Activated CD4-positive, alpha-beta T cell treated with anti-CD3 and anti-CD28 coated beads, Interleukin-2, Interleukin-4, amounts not matched to agents 100 ng/mL and 50 ng/mL, durations not matched to agents 16 hours and 8 hours (primary cell): ENCODE measurements around the gene TLR10.

Source experiments
- DNase-seq: peaks from one replicate; pipeline ENCODE4 v3.0.0-alpha.2; 2020; ENCODE audit warnings: low spot score

TLR10 gene

GRCh38 chr4:38764277-38764676 lies 18.5 kb downstream of the TLR10 start:
- DNase-seq: no peak

- no peak for DNase-seq
Measured at GRCh38 chr4:38762560-38762959, 20.2 kb downstream of the TLR10 start.

- no peak for DNase-seq
Measured at GRCh38 chr4:38759790-38760122, 23.0 kb downstream of the TLR10 start.

GRCh38 chr4:38759113-38759789 lies 23.5 kb downstream of the TLR10 start:
- DNase-seq: peak; percentile 67

- peak; percentile 15 for DNase-seq
Measured at GRCh38 chr4:38757945-38758600, 24.7 kb downstream of the TLR10 start.

- no peak for DNase-seq
Measured at GRCh38 chr4:38752941-38753806, 29.6 kb downstream of the TLR10 start.

GRCh38 chr4:38752372-38752940 lies 30.3 kb downstream of the TLR10 start:
- DNase-seq: peak; percentile 57

GRCh38 chr4:38751341-38752010 lies 31.3 kb downstream of the TLR10 start:
- DNase-seq: no peak

GRCh38 chr4:38749336-38749735 lies 33.5 kb downstream of the TLR10 start:
- no peak for DNase-seq

- DNase-seq: no peak
Measured at GRCh38 chr4:38747629-38748028, 35.2 kb downstream of the TLR10 start.

GRCh38 chr4:38745881-38746280 lies 36.9 kb downstream of the TLR10 start:
- no peak for DNase-seq

- no peak for DNase-seq
Measured at GRCh38 chr4:38743866-38744265, 38.9 kb downstream of the TLR10 start.

- no peak for DNase-seq
Measured at GRCh38 chr4:38740303-38740702, 42.5 kb downstream of the TLR10 start.

GRCh38 chr4:38738940-38739803 lies 43.6 kb downstream of the TLR10 start:
- DNase-seq: no peak

GRCh38 chr4:38735870-38736269 lies 46.9 kb downstream of the TLR10 start:
- no peak for DNase-seq

GRCh38 chr4:38734911-38735310 lies 47.9 kb downstream of the TLR10 start:
- DNase-seq: no peak

GRCh38 chr4:38734446-38734845 lies 48.3 kb downstream of the TLR10 start:
- DNase-seq: no peak

GRCh38 chr4:38733663-38734062 lies 49.1 kb downstream of the TLR10 start:
- DNase-seq: no peak

GRCh38 chr4:38730830-38731646 lies 51.8 kb downstream of the TLR10 start:
- peak; percentile 86 for DNase-seq

GRCh38 chr4:38730493-38730829 lies 52.3 kb downstream of the TLR10 start:
- DNase-seq: no peak
